Right lobe of liver (tissue), 6 donors: ENCODE data around the gene ZFPL1. TPM values are rescaled to one million over a fixed set of nuclear protein-coding genes. Genes with fewer than 3 reads are reported as not detected.

Experiments used
- ATAC-seq, 4 donors: fragments of 200-7000 bp; cut with Tn5 transposase; one replicate each; pipeline ENCODE4 v1.9.1; 2020; ENCODE audit warnings: mild to moderate bottlenecking in 4 of 4, moderate library complexity in 4 of 4
- DNase-seq, 3 donors: peaks; one replicate each; pipeline ENCODE4 v3.0.0-alpha.2; 2020
- H3K27ac ChIP-seq, 3 donors: fragments of 200-600 bp; one replicate each; pipeline ENCODE4 v1.8.0; 2022
- H3K27me3 ChIP-seq, 2 donors: fragments of 200-600 bp; one replicate each; pipeline ENCODE4 v1.8.0; 2022
- H3K36me3 ChIP-seq, 4 donors: fragments of 200-600 bp; sonication (generic) in 1 of 4; one replicate each; pipeline versions ENCODE4 v1.5.1 to v1.8.0; 2017 to 2022; ENCODE audit warnings: control low read depth in 1 of 4
- H3K4me1 ChIP-seq, 4 donors: fragments of 200-600 bp; sonication (generic) in 1 of 4; one replicate each; pipeline versions ENCODE4 v1.5.1 to v1.8.0; 2017 to 2022; ENCODE audit warnings: control low read depth in 1 of 4
- H3K4me3 ChIP-seq, 3 donors: fragments of 200-600 bp; one replicate each; pipeline ENCODE4 v1.8.0; 2022
- H3K9me3 ChIP-seq, 4 donors: fragments of 200-600 bp; sonication (generic) in 1 of 4; one replicate each; pipeline versions ENCODE4 v1.5.1 to v1.8.0; 2017 to 2022; ENCODE audit warnings: control low read depth in 1 of 4
- CTCF ChIP-seq, 4 donors: fragments of 200-600 bp in 3 of 4; fragments of 450-650 bp in 1 of 4; IDR thresholded peaks; one replicate each; pipeline versions ENCODE4 v1.5.1 to v1.8.0; 2016 to 2022; ENCODE audit warnings: antibody characterized with exemption in 4 of 4, mild to moderate bottlenecking in 2 of 4
- POLR2A ChIP-seq: fragments of 450-650 bp; IDR thresholded peaks from one replicate; pipeline ENCODE4 v1.6.1; 2017; ENCODE audit warnings: antibody characterized with exemption, mild to moderate bottlenecking
- WGBS: methylation state at CpG from one replicate; pipeline ENCODE4 v1.1.6; 2018; ENCODE audit warnings: low coverage, low lambda C conversion rate; ENCODE audit not compliant: insufficient coverage; ENCODE audit errors: missing lambda C conversion rate; 5-methylcytosine and 5-hydroxymethylcytosine counted together
- intact Hi-C, 2 donors: fragments of 100-400 bp; cut with DNase I; formaldehyde crosslinking; loops; one replicate each; pipeline versions ENCODE4 v1.11.2 to v1.14.1; 2022
- total RNA-seq, 6 experiments: library from RNA; depleted of rRNA in 2 of 6; stranded (reverse); fragments of >200 nt in 2 of 6; fragmentation: NEBNext Ultra II Directional in 3 of 6; extraction: Animal tissue kit (Norgen Biotek cat#: 25700) in 3 of 6; gene quantifications; one replicate each; pipeline versions ENCODE4 v1.1.0 to v1.2.4, GENCODE V29; 2016 to 2023
- donor health status: DM: no; HTN: yes; CAD: no.
- donor health status: DM: no; HTN: no; CAD: no.
- donor health status: DM: no; HTN: no; CAD: no.
- donor health status: DM: no; HTN: yes; CAD: no.
- donor health status: DM: no; HTN: yes; CAD: no.

ZFPL1 gene
- total RNA-seq, 6 experiments from 2014 or later: 15.4 to 22.4 (median 18.0) TPM

DNA sequence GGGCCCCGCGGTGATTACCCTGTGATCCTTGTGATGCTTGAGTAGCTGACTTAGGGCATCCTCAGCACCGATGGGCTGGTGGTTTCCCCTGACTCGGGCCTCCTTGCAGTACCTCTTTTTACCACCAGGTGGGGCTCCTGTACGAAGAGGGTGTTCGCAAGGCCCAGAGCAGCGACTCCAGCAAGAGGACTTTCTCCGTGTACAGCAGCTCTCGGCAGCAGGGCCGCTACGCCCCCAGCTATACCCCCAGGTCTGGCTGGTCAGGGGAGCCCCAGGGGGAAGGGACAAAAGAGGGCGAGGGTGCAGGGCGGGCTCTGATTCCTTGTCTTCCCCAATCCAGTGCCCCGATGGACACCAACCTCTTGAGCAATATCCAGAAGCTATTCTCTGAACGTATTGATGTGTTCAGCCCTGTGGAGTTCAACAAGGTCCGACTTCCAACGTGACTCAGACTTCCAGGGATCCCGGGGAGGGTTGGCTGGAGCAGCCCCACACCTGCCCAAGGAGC is 26.4 kb downstream of the ZFPL1 start:
- intact Hi-C loops: loop anchor here in 1 of 2 donors (5.0 kb wide), 1 partner anchor 147 kb away; no protein-coding TSS in a partner anchor

DNA sequence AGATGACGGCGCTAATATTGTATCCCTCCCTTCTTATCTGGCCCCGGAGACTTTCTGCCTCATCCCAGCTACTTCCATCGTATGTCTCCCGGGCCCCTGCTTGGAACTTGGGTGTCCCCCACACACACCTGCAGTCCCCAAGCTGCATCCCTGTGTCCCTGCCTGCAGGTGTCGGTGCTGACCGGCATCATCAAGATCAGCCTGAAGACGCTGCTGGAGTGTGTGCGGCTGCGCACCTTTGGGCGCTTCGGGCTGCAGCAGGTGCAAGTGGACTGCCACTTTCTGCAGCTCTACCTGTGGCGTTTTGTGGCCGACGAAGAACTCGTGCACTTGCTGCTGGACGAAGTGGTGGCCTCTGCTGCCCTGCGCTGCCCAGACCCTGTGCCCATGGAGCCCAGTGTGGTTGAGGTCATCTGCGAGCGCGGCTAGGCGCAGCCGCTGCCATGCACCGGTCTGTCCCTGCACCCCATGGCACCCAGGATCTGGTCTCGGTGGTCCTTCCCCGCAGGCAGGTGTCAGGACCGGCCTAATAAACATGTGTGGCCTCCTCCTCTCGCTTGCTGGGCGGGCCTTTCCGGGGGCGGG is 27.2 kb downstream of the ZFPL1 start:
- WGBS: 54% methylated on average over 21 of the region's 31 CpGs
- H3K4me3 ChIP-seq: peak overlapping the region in 2 of 3 donors; percentile 54 to 62
- peaks cover 0 to 9% (median 3%) of the 10 kb centered on the region in 4 donors for H3K36me3 ChIP-seq
- peaks cover 0 to 39% (median 21%) of the 10 kb centered on the region in 4 donors for H3K4me1 ChIP-seq
- peak overlapping the region in 2 of 3 donors; percentile 38 to 93 for H3K27ac ChIP-seq
- no peak for TF ChIP-seq CTCF (IDR thresholded peaks at IDR 0.05)
- no peak for TF ChIP-seq POLR2A
- H3K27me3 ChIP-seq: no peaks in the 10 kb centered on the region
- intact Hi-C loops: loop anchor here in 1 of 2 donors (5.0 kb wide), 1 partner anchor 146 kb away; no protein-coding TSS in a partner anchor
- ATAC-seq (no peak), DNase-seq (no peak)
- no peaks in the 10 kb centered on the region for H3K9me3 ChIP-seq

More for the DNA sequence above, 26.4 kb downstream of the ZFPL1 start:
- 8% methylated on average over 8 of the region's 18 CpGs for whole genome bisulfite sequencing
- Histone ChIP-seq H3K36me3 (peaks cover 0 to 9% (median 3%) of the 10 kb centered on the region in 4 donors), H3K9me3 (no peaks in the 10 kb centered on the region), H3K4me3 (peak overlapping the region in 1 of 3 donors; percentile 25), H3K27ac (peak overlapping the region in 2 of 3 donors; percentile 38 to 93), H3K27me3 (no peaks in the 10 kb centered on the region), H3K4me1 (peaks cover 0 to 31% (median 20%) of the 10 kb centered on the region in 4 donors)
- ATAC-seq (peak; percentile 53 to 61 (median 56)), DNase-seq (peak; percentile 80 to 88 (median 87))
- no peak for TF ChIP-seq POLR2A
- peak; percentile 98 to 100 (median 99) for TF ChIP-seq CTCF (IDR thresholded peaks at IDR 0.05)

GRCh38 chr11:65111744-65112545 is 27.9 kb downstream of the ZFPL1 start, which contains the start of gene TM7SF2:
TM7SF2 (plus strand) TSS chr11:65111872; CDS start chr11:65112016, 144 bp downstream.
- H3K4me1 ChIP-seq: peaks cover 0 to 44% (median 24%) of the 10 kb centered on the region in 4 donors
- H3K9me3 ChIP-seq: no peaks in the 10 kb centered on the region
- WGBS: 0% methylated on average over 17 of the region's 64 CpGs
- ATAC-seq (peak; percentile 80 to 89 (median 84)), DNase-seq (peak; percentile 98 to 99 (median 98))
- intact Hi-C loops: loop anchor here in 1 of 2 donors (5.0 kb wide), 1 partner anchor 145 kb away; no protein-coding TSS in a partner anchor
- peak within 1 kb of the TSS; percentile 28 to 93 (median 69) for H3K27ac ChIP-seq
- no peaks in the 10 kb centered on the region for H3K27me3 ChIP-seq
- H3K36me3 ChIP-seq: peaks cover 0 to 9% (median 3%) of the 10 kb centered on the region in 4 donors
- TF ChIP-seq CTCF (IDR thresholded peaks at IDR 0.05): no peak
- TF ChIP-seq POLR2A: peak; percentile 96
- peak within 1 kb of the TSS; percentile 54 to 62 (median 54) for H3K4me3 ChIP-seq
